Peyer's patch (tissue), 4 donors: Measurements from ENCODE around the gene PTPRM. TPM values are rescaled to one million over a fixed set of nuclear protein-coding genes. Genes with fewer than 3 reads are reported as not detected.

Experiments used
- DNase-seq, 3 donors: peaks; one replicate each; pipeline ENCODE4 v3.0.0-alpha.2; 2017 to 2019
- H3K27ac ChIP-seq, 4 donors: fragments of 200-600 bp; sonication (generic); one replicate each; pipeline ENCODE4 v1.5.1; 2016 to 2019
- H3K27me3 ChIP-seq, 2 donors: fragments of 200-600 bp; sonication (generic); one replicate each; pipeline ENCODE4 v1.5.1; 2019
- H3K36me3 ChIP-seq, 3 donors: fragments of 200-600 bp; sonication (generic); one replicate each; pipeline ENCODE4 v1.5.1; 2016 to 2019
- H3K4me1 ChIP-seq, 4 donors: fragments of 200-600 bp; sonication (generic); one replicate each; pipeline ENCODE4 v1.5.1; 2016 to 2019
- H3K4me3 ChIP-seq, 4 donors: fragments of 200-600 bp; sonication (generic); 1 replicate in 3 of 4; 2 replicates in 1 of 4; pipeline ENCODE4 v1.5.1; 2016 to 2019; ENCODE audit warnings: mild to moderate bottlenecking in 1 of 4
- H3K9me3 ChIP-seq, 4 donors: fragments of 200-600 bp; sonication (generic); one replicate each; pipeline ENCODE4 v1.5.1; 2016 to 2019; ENCODE audit warnings: mild to moderate bottlenecking in 1 of 4
- CTCF ChIP-seq, 6 experiments: fragments of 450-650 bp in 4 of 6; fragments of 200-600 bp in 2 of 6; sonication (generic) in 1 of 6; IDR thresholded peaks; one replicate each; pipeline ENCODE4 v1.5.1; 2017 to 2019; ENCODE audit warnings: antibody characterized with exemption in 6 of 6, mild to moderate bottlenecking in 3 of 6, moderate library complexity in 1 of 6
- POLR2A ChIP-seq, 2 donors: fragments of 450-650 bp; IDR thresholded peaks; one replicate each; pipeline ENCODE4 v1.5.1; 2017; ENCODE audit warnings: antibody characterized with exemption in 2 of 2, mild to moderate bottlenecking in 2 of 2, moderate library complexity in 2 of 2
- total RNA-seq, 4 donors: library from RNA; depleted of rRNA; stranded (reverse); fragments of >200 nt; gene quantifications; one replicate each; pipeline ENCODE4 v1.1.0, GENCODE V29; 2016

PTPRM gene
- total RNA-seq, 4 donors from 2014 or later: 39.6 to 211 (median 80.3) TPM

DNA sequence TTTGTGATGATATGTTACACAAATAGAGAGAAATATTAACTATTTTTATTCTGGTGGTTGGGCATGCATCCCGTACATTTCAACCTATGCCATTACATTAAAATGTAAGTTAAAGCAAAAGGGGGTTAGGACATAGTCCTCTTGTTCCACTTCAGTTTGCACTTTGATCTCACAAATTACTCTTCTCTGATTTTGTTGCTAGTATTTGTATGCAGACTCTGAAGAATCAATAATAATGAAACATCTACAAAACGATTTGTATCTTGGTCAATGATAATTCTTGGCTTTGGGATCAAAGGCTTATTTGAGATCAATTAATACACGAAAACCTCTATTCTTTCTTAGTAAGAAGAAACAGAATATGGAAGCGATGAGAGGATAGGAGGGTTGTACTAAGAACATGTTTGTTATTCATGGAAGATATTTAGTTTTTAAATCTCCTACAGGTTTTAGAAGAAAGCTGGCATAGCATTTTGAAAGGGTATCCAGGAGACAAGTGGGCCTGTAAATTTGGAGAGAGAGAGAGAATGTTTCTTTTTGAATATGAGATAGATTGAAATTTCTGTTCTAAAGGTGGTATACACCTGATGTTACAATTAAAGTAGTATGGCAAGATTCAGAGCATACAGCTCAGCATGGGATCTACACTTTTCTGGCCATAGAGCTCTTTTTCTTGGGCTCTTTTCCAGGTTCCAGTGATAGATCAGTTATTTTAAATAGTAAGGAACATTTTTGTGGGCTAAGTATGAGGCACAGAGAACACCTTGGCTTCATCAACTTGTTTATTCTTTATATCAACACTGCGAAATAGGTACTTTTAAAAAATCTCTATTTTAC, 347.9 kb downstream of the PTPRM start:
- no peak for TF ChIP-seq POLR2A (IDR thresholded peaks at IDR 0.05)
- TF ChIP-seq CTCF (IDR thresholded peaks at IDR 0.05): no peak
- Histone ChIP-seq H3K4me1 (no peaks in the 10 kb centered on the region), H3K4me3 (no peak overlapping the region), H3K27me3 (no peaks in the 10 kb centered on the region), H3K27ac (no peak overlapping the region), H3K36me3 (no peaks in the 10 kb centered on the region), H3K9me3 (no peaks in the 10 kb centered on the region)
- DNase-seq: no peak

- no peaks in the 10 kb centered on the region for H3K9me3 ChIP-seq
- H3K27ac ChIP-seq: no peak overlapping the region
- no peak overlapping the region for H3K4me3 ChIP-seq
- no peaks in the 10 kb centered on the region for H3K27me3 ChIP-seq
- no peaks in the 10 kb centered on the region for H3K36me3 ChIP-seq
- no peaks in the 10 kb centered on the region for H3K4me1 ChIP-seq
- DNase-seq: no peak
- TF ChIP-seq CTCF (IDR thresholded peaks at IDR 0.05) (no peak), POLR2A (IDR thresholded peaks at IDR 0.05) (no peak)
Measured at GRCh38 chr18:7918701-7919100, 351.6 kb downstream of the PTPRM start.

DNA sequence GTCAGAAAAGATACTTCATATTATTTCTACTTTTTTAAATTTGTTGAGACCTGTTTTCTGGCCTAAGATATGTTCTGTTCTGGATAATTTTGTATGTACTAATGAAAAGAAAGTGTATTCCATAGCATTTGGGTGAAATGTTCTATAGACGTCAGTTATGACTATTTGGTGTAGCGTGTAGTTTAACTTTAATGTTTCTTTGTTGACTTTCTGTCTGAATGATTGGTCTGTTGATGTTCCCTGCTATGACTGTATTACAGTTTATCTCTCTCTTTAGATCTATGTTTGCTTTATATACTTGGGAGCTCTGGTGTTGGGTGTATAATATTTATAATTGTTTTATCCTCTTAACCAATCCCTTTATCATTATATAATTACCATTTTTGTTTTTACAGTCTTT, 352.4 kb downstream of the PTPRM start:
- H3K4me1 ChIP-seq: no peaks in the 10 kb centered on the region
- no peak for DNase-seq
- H3K27me3 ChIP-seq: no peaks in the 10 kb centered on the region
- H3K36me3 ChIP-seq: no peaks in the 10 kb centered on the region
- H3K9me3 ChIP-seq: no peaks in the 10 kb centered on the region
- no peak overlapping the region for H3K27ac ChIP-seq
- no peak for TF ChIP-seq POLR2A (IDR thresholded peaks at IDR 0.05)
- no peak for TF ChIP-seq CTCF (IDR thresholded peaks at IDR 0.05)
- H3K4me3 ChIP-seq: no peak overlapping the region

- Histone ChIP-seq H3K27ac (no peak overlapping the region), H3K27me3 (no peaks in the 10 kb centered on the region), H3K36me3 (no peaks in the 10 kb centered on the region), H3K9me3 (no peaks in the 10 kb centered on the region), H3K4me1 (peaks cover 0 to 6% (median 0%) of the 10 kb centered on the region in 4 donors), H3K4me3 (no peak overlapping the region)
- no peak for DNase-seq
- TF ChIP-seq POLR2A (IDR thresholded peaks at IDR 0.05) (no peak), CTCF (IDR thresholded peaks at IDR 0.05) (no peak)
Measured at GRCh38 chr18:7921938-7922587, 354.9 kb downstream of the PTPRM start.

DNA sequence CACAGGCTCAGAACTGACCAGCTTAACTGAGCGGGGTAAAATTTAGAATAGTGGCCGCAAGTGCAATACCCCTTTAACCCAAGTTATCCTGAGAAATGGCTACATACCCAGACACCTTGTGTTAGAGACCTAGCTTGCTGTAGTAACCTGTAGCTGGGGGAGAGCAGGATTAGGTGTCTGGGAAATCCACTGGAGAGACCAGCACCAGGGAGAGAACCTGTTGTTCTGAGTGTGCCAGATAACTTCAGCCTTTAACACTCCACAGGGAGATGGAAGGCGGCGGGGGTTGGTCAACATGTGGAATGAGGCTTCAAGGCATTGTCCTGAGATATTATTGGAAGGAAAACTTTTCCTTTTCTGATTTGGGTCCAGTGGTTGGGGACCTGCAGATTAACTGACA, 356.0 kb downstream of the PTPRM start:
- Histone ChIP-seq H3K4me3 (no peak overlapping the region), H3K27ac (no peak overlapping the region)
- no peak for DNase-seq

More for the DNA sequence above, 356.0 kb downstream of the PTPRM start:
- Histone ChIP-seq H3K9me3 (no peaks in the 10 kb centered on the region), H3K36me3 (no peaks in the 10 kb centered on the region), H3K27me3 (no peaks in the 10 kb centered on the region), H3K4me1 (peaks cover 0 to 6% (median 0%) of the 10 kb centered on the region in 4 donors)
- TF ChIP-seq POLR2A (IDR thresholded peaks at IDR 0.05) (no peak), CTCF (IDR thresholded peaks at IDR 0.05) (no peak)
